NCI-H526 treated with DMSO at 0.1 percent for 48 hours (cell line): ENCODE data around the gene GRID2IP.

Experiments
- DNase-seq: peaks from one replicate; lab custom pipeline; 2025; lab: John Stamatoyannopoulos, UW

Gene GRID2IP

DNA sequence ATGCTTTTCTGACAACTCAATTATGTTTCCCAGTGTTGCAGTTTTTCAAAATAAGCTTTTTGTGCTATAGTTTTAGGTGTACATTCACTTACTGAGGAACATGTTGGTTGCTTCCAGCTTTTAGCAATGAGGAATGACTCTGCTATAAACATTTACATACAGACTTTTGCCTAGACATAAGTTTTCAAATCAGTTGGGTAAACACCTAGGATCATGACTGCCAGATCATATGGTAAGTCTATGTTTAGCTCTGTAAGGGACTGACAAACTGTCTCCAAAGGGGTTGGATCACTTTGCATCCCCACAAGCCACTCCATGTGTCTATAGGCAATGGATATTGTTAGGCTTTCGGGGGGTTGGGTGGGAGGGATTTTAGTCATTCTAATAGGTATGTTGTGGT, 10.8 kb upstream of the GRID2IP start:
- DNase-seq, result no peak

DNA sequence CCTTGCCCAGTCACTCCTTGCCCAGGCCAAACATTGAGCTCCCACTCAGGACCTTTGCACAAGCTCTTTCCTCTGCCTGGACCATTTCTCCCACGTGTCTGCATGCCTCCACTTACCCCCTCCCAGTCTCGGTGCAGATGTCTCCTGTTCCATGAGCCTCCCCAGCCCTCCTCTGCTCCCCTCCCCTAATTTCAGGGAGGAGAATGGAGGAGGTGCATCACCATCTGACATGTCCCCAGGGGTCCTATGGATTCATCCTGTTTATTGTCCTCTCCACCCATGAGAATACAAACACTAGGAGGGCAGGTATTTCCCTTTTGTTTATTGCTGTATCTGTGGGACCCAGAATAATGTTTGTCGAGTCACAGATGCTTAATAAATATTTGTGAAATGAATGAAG, 8.6 kb upstream of the GRID2IP start:
- DNase-seq, result no peak

DNA sequence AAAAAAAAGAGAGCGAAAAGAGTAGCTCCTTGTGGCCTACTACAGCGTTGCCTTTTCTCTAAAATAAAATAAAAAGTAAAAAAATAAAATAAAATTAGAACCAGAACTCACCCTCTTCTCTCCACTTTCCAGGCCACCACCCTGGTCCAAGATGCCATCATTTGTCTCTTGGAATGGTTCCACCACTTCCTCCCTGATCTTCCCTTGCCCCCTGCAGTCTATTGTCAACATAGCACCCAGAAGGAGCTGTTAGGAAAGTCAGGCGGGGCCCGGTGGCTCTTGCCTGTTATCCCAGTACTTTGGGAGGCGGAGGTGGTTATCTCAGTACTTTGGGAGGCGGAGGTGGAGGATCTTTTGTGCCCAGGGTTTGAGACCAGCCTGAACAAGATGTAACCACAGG, 7.6 kb upstream of the GRID2IP start:
- peak; percentile 32 for DNase-seq

DNA sequence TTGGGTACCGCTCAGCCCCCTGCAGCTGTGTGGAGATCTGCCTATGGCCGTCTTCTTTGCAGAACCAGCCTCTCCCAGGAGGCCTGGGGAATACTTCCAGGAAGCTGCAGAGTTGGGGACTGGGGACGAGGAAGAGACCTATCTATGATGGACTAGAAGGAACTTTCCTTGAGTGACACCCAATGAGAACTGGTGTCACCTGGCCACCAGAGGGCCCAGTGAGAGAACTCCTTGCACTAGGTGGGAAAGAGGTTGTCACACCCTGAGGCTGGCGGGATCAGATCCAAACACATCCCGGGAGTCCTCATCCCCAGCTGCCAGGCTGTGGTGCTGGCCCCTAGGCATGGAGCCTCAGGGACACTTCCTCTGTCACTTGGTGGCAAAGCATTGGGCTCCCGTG, 4.9 kb upstream of the GRID2IP start:
- no peak for DNase-seq

DNA sequence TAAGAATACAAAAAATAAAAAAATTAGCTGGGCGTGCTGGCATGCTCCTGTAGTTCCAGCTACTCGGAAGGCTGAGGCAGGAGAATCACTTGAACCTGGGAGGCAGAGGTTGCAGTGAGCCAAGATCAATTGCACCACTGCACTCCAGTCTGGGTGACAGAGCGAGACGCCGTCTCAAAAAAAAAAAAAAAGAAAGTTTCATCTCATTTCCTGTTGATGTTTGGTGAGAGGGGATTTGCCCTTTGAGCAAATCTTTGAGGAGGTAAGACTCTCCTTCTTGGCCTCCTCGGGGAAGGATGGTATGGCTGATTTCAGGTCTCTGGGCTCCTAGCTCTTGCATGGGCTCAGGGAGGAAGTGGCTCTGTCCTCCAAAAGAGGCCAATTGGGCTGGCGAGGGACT, 3.6 kb upstream of the GRID2IP start:
- DNase-seq, result no peak

DNA sequence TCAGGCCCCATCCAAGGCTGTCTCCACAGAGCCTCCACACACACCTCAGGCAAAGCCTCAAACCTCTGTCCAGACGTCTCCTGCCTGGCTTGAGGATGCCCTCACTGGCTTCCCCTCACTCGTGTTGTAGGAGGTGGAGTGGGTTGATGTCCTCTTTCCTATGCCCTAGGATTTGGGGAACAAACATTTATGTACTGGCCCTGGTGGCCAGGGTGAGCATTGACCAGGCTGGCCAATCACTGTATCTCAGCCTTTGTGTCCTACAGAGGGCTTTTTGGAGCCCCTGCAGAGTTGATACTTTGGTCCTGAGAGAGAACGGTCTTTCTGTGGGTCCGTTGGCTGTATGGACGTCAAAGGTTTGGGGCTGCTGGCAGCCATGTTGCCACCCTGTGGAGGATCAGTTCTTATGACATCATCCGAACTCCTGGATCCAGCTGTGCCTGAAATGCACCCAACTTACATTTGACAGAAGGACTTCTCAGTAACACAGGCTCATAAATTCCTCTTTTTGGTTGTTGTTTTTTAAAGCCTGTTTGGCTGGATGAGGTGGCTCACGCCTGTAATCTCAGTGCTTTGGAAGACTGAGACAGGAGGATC, 2.3 kb upstream of the GRID2IP start:
- DNase-seq, result no peak

DNA sequence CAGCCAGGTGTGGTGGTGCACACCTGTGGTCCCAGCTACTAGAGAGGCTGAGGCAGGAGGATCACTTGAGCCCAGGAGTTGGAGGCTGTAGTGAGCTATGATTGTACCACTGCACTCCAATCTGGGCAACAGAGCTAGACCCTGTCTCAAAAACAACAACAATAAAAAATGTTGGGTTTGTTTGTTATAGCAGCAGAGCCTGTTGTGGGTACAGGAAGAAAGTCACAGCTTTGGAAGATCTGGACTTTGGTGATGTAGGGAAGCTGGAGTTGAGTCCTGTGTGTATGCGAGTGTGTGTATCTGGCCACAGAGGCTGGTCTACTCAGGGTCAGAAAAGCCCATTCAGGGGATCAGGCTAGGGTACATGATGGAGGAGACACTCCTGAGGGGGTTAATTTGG, 3.9 kb downstream of the GRID2IP start:
- DNase-seq, result no peak

DNA sequence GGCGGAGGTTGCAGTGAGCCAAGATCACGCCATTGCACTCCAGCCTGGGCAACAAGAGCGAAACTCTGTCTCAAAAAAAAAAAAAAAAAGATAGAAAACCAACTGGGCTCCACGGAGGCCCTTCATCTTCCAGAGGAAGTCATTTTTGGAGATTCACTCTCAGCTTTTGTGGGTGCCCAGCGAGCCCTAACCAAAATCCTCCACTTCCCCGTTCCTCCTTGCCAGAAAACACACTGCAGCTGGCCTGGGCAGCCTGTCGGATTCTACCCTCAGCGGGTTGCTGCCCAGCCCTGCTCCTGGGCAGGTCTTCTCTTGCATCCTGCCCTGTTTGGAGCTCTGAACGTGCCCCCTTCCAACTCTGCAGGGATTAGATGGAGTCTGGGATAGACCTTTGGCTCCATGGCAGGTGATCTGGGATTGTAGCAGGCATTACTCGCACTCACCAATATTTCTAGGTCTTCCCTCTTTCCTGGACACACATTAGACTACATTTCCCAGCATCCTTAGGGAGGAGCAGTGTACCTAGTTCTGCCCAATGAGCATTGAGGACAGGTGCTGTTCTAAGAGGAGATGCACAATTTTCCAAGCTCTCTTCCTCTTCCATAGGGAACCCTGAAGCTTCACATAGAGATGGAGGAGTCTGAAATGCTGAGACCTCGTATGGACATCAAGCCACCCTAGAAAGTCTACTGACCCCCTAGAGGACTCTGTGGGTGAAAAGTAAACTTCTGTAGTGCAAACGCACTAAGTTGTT, 4.6 kb downstream of the GRID2IP start:
- DNase-seq, result peak; percentile 38

DNA sequence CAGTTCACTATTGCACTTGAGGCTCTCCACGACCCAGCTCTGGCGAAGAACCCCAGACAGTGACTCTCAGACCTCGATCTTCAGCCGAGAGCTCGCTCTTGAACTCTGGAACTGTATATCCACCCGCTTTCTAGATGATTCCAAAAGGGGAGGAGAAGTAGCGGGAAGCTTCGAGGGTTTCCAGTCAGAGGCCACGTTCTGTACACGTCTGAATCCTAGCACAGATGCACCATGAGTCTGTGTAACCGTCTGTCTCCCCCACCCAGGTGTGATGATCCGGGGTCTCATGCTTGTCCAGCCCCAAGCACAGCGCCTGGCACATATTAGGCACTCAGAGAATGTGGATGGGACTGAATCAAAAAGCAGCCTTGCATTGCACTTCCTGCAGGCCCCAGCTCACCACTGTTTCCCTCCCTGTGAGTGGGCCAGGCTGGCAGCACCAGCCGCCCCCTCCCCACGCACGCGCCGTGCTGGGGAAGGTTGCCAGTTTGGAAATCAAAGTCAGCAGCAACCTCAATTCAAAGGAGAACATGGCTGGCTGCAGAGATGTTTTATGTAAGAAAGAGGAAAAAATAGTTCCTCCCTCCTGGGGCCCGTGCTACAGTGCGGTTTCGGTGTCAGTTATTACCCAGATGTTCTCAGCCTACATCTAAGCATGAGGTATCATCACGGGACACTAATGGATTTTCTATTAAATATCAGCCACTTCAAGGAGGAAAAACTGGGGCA, 5.7 kb downstream of the GRID2IP start:
- DNase-seq, result no peak

DNA sequence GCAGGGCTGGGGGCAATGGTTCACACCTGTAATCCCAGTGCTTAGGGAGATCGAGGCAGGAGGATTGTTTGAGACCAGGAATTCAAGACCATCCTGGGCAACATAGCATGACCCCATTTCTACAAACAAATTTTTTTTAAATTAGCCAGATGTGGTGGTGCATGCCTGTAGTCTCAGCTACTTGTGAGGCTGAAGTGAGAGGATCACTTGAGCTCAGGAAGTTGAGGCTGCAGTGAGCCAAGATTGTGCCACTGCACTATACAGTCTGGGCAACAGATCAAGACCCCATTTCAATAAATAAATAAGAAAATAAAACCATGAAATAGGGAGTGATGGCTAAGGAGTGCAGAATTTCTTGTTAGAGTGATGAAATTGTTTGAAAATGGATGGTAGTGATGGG, 8.9 kb downstream of the GRID2IP start:
- no peak for DNase-seq

DNA sequence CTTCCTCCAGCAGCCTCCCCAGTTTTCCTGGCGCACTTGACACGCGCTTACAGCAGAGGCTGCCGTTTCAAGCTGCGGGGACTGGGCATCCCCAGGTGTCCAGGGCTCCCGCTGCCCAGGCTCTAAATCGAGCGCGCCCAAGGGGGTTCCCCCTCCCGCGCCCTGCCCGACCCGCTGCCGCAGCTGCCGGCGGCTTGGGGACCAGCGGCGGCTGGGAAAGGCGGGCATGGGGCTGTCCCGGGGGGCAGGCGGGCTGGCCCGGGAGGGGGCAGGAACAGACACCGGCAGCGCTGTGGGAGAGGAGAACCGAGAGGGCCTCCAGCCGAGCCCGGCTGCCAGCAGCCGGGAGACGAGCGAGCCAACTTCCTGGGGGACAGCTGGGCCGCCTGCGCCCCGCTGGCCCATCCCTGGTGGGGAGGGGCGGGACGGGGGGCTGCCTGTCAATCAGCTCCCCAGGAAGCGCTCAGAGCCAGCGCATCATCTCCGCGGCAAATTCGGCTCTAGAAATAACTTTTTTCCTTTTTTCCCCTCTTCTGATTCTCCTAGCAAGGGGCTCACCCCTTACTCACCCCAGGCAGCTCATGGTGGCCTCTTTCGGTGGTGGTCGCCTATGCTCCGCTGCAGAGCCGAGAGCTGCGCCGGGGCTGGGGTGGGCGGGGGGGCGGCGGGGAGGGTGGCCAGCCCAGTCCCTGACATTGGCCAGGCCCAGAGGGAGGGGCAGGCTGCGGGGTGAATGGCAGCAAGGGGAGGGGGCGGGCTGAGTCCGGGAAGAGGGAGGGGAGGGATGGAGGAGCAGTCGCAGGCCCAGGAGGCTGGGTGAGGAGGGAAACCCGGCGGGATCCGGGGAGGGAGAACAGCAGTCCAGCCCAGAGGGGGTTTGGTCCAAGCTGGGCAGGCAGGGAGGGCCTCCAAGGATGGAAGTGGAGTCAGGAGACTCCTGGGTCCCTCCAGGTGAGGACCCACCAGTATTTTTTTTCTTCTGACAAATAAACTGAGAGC, 14.7 kb downstream of the GRID2IP start:
- DNase-seq, result no peak

DNA sequence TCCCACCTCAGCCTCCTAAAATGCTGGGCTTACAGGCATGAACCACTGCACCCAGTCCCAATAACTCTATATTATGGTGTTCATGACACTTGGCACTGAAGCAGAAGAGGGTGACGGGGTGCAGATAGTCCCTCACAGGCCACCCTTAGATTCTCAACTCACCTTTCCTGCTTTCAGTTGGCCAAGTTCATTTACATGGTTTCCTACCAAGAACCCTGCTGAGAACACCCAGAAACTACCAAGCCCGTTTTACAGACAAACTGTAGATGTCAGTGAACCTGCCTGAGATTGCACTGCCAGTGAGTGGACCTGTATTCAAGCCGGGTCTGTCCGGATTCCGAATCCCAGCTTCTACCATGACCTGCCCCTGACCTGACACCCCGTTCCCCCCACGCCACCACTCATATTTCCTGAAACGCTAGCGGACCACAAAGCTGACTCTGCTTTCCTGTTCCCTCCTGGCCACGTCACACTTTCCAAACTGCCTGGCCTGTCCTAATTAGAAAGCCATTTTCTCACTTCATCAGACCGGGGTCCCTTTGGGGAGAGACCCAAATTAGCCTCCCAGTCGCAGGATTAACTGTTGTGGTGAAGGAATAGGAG, 17.3 kb downstream of the GRID2IP start:
- DNase-seq, result no peak

DNA sequence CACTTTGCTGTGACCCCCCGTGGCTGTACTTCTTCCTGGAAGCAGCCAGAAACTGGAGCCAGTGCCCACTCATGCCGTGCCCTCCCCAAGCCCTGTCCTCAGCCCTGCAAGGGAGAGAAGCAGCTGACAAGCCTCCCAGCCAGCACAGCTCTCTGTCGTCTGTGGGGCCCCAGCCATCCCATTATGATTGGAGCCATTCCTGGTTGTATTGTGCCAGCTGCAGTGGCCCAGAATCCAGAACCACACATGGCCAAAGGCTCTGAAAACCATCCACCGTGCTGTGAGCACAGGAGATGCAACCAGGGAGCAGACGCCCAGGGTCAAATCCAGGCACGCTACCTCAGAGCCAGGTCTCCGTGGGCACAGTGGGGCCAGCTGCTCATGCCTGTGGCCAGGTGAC, 18.7 kb downstream of the GRID2IP start:
- no peak for DNase-seq

DNA sequence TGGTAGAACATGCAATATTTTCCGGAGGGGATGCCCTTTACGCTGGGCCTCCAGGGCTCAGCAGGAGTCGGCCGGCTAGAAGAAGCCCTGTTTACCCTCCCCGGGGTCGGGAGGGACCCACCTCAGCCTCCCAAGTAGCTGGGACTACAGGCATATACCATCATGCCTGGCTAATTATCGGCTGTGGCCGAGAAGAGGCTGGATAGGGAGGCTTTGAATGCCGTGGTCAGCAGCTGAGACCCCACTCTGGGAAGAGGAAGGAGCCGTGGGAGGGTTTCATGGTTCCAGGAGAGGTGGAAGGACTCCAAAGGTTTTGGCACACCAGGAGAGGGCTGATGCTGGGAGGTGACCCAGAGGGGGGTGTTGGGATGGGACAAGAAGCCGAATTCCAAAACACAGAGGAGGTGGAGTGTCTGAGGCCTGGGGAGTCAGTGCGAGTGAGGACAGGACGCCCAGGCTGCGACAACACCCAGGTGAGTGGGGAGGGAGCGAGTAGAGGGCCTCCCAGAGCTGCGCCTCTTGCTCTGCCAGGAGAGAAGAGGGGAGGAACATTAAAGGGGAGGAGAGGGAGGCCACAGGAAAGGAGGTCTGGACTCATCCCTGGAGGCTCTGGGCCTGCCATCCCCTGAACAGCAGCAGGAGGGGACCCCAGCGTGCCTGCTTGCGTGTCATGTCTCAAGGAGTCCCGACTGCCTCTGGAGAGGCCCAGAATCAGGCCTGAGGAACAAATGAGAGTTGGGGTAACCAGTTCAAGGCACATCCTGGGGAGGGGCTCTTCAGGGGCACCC, 19.6 kb downstream of the GRID2IP start:
- DNase-seq, result no peak

DNA sequence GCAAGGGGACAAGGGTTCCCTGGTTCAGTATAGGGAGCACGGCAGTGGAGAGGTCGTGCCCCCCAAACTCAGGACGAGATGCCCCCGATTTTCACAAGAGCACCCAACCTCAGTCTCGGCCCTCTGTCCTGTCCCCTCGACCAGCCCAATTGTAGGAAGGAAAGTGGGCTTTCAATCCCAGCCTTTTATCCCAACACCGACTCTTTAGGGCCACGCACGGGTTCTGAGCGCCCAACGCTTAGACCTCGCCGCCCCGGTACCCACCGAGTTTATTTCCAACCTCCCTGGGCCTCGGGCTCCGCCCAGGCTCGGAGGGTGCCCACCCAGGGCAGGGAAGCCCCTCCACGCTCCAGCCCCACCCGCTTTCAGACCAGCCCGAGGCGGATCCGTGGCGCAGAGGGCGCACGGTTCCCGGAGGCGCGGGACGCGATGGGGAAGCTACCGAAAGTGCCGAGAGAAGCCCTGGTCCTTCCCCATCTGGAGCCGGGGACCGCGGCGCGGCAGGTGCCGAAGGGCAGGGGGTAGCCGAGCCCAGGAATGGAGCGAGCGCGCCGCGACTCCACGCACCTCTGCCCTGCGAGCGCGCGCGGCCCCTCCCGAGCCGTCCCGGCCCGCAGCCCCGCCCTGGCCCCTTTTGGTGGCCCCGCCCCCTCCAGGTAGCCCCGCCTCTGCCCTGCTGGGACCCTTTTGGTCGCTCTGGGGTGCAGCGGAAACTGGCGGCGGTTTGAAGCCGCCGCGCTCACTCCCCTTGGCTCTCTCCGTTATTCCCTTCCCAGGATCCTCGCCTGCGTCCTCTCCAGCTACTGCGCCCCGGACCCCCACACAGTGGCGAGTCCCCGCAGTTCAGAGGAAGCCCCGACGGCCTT, 20.4 kb downstream of the GRID2IP start:
- peak; percentile 25 for DNase-seq

DNA sequence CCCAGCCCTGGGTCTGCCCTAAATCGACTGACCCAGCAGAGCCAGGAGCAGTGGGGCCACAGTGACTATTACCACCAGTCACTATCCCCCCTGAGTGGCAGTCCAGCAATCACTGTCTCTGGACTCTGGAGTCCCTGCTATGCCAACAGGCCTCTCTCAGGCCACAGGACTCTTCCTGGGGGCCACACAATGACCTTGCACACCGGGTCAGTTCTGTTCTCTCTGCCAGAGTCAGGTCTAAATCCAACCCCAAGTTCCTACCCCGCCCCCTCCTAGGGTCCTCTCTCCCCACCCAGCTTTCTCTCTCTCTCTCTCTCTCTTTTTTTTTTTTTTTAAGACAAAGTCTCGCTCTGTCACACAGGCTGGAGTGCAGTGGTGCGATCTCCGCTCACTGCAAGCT, 21.6 kb downstream of the GRID2IP start:
- DNase-seq, result no peak

DNA sequence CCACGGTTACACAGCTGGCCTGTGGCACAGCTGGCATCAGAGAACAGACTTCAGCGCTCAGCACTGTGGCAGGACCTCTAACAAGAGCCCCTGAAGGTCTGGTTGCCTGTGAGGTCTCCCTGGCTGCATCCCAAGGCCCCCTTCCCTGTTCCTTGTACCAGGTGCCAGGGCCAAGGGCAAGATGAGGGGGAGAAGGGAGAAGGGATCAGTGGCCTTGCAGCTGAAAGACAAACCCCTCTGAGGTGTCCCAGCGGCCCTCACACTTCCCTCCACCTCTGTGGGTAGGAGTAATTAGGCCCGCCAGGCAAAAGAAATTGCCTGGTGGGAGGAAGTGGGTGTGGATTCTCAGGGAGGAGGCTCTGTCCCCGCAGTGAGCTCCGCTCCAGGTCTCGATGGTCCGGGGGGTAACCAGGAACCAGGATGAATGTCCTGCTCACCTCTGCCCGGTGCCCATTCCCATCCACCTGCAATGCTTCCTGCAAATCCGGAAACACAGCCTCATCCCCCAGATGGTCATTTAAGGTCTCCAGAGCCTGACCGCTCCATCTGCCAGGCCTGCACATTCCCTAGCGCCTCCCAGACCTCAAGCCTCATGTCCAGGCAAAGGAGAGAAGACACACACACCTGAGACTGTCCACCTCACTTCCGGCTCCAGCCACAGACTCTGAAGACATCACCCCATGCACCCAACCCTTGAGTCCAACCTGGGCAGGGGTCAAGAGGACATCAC, 22.7 kb downstream of the GRID2IP start:
- no peak for DNase-seq

DNA sequence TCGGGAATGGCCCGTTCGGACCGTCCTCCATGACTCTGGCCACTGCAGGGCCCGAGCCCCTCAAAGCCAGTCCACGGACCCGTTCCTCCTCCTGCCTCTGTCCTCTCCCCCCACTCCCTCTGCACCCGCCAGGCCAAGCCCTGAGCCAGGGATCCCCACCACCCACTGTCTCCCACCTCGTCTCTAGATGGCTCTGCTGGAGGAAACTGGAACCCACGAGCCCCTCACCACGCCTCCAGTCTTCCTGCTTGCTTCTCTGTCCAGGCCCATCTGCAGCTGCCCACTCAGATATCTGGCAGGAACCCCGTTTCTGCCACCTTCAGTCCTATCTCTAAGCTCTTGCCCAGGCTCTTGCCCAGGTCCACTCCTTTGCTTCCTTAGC, 24.3 kb downstream of the GRID2IP start:
- DNase-seq, result no peak
